D721Med (cell line): ENCODE data around the gene BNIP3.

ENCODE experiments used
- DNase-seq: peaks from one replicate; pipeline ENCODE4 v3.0.0; 2011; ENCODE audit warnings: low spot score; ENCODE audit not compliant: insufficient read length
- FAIRE-seq: peaks from 2 replicates; lab custom pipeline; 2011; peaks lifted over from hg19 to GRCh38; lab: Jason Lieb, UNC
- CTCF ChIP-seq: IDR thresholded peaks from 2 replicates; pipeline ENCODE4 v1.5.1; 2012; ENCODE audit warnings: mild to moderate bottlenecking, control low read depth; ENCODE audit not compliant: insufficient read depth; ENCODE audit errors: missing control alignments

The BNIP3 gene

DNA sequence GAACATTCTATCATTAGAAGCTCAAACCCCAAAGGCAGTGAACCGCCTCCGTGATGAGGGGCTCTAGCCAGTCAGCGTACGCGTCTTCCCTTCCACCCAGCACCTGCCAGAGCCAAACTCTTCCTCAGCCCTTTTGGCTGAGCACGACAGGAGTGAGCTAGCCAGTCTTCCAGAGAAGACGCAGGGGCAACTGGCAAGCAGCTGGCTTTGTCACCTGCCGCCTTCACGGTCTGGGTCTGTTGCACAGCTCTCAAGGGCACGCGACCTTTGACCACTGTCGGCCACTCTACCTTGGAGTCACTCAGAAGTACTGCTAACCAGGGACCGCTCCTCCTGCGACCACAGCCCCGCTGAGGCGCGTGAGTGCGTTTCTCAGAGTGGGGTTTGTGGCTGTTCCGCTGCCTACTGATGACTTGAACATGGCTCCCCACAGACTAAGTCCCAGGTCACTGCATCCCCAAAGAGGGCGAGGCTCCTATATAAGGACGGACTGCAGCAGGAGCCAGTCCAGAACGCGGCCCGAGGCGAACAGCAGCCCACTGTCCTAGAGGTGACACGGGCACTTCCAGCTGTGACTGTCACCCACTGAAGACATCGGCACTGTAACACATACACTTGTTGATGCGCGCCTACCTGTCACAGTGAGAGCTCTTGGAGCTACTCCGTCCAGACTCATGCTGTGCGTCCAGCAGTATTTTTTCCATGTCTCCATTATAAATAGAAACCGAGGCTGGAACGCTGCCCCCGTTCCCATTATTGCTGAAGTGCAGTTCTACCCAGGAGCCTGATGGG lies 8.4 kb downstream of the BNIP3 start:
- FAIRE-seq (no peak), DNase-seq (no peak)
- TF ChIP-seq CTCF, result no peak

DNA sequence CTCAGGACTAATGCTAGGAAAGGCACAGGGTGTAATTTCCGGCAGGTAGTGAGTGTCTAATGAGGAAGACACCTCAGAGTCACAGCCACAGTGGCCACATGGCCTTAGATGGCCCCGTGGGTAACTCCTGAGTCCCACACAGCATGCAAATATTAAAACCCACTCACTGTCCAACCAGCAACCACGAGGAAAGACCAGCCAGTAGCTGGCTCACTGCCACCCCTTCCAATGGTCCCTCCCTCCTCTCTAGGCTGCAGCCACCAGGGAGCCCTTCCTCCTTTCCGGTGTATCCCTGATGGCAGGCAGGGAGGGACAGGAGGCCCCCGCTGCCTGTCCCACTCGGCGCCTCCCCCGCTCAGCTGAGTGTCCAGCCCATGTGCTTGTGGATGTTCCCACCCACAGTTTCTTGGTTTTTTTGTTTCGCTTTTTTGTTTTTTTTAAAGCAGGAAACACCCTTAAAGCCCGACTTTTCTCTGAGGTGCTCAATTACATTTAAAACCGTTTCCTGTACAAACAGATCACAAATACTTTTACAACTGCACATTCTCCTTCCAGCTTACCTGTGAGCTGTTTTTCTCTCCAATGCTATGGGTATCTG lies 9.2 kb downstream of the BNIP3 start:
- TF ChIP-seq CTCF, result no peak
- no peak for FAIRE-seq
- DNase-seq, result no peak

GRCh38 chr10:131971591-131971990 lies 10.1 kb downstream of the BNIP3 start:
- FAIRE-seq (no peak), DNase-seq (no peak)
- TF ChIP-seq CTCF, result no peak

GRCh38 chr10:131970946-131971345 lies 10.8 kb downstream of the BNIP3 start:
- no peak for TF ChIP-seq CTCF
- no peak for DNase-seq
- no peak for FAIRE-seq

DNA sequence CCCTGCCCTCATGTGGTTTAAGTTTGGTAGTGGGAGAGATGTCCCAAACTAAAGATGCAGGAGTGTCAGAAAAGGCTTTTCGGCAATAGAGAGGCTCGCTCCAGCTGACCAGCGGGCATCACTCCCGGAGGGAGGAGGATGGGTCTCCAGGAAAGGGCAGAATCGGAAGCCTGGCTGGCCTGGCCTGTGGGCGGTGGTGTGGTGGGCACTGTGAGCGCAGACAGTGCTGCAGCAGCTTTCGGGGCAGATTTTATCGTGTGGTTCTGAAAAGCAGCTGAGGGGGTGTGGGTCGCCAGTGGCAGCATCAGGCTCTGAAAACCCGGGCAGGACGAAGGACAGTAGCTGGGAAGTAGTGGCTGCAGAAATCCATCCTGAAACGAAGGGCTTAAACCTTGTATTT lies 12.8 kb downstream of the BNIP3 start:
- DNase-seq (no peak), FAIRE-seq (no peak)
- TF ChIP-seq CTCF, result no peak

- no peak for FAIRE-seq
- no peak for TF ChIP-seq CTCF
- no peak for DNase-seq
These were observed 17.4 kb downstream of the BNIP3 start for GRCh38 chr10:131964298-131964697.

DNA sequence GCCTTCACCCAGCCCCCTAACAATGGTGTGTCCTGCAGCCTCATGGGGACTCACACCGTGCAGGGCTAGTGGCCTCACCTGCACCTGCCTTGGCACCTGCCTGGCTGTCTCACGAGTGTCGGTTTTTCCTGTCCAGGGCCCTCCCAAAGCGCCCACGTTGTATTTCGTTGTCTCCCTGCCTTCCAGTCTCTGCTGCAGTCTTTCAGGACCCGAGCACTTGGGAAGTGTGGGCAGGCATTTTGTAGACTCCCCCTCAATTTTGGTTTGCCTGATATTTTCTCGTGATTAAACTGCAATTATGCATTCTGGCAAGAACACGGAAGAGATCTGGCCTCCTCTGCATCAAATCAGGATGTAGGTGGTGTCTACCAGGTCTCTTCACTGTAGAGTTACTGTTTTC lies 17.9 kb downstream of the BNIP3 start:
- FAIRE-seq, result no peak
- no peak for TF ChIP-seq CTCF

More for the DNA sequence above, 17.9 kb downstream of the BNIP3 start:
- DNase-seq, result no peak
